ENCODE results near the gene RUNX1.

Gene RUNX1

GRCh38 chr21:35038772-35039319 is 10.3 kb downstream of the RUNX1 start:
- Histone ChIP-seq H3K27me3 (no peaks in the 10 kb centered on the region), H3K9me3 (no peaks in the 10 kb centered on the region), H3K4me3 (ENCODE audit: low read depth in 1 of 2, low read length in 1 of 2) (no peak overlapping the region), H3K36me3 (peaks cover 7% of the 10 kb centered on the region), H3K27ac (peak overlapping the region; percentile 58), H3K4me1 (ENCODE audit: control insufficient read depth in 1 of 2, insufficient read depth in 1 of 2, low read depth in 1 of 2, low read length in 1 of 2) (peaks cover 53 to 57% of the 10 kb centered on the region in 2 experiments)
- no peak for TF ChIP-seq CTCF (IDR thresholded peaks at IDR 0.05)

- H3K27ac ChIP-seq, result peak overlapping the region; percentile 40
- no peak overlapping the region for H3K4me3 ChIP-seq (ENCODE audit: low read depth in 1 of 2, low read length in 1 of 2)
- peaks cover 56 to 57% of the 10 kb centered on the region in 2 experiments for H3K4me1 ChIP-seq (ENCODE audit: control insufficient read depth in 1 of 2, insufficient read depth in 1 of 2, low read depth in 1 of 2, low read length in 1 of 2)
- TF ChIP-seq CTCF (IDR thresholded peaks at IDR 0.05), result no peak
- H3K36me3 ChIP-seq, result peaks cover 7% of the 10 kb centered on the region
- no peaks in the 10 kb centered on the region for H3K9me3 ChIP-seq
- no peaks in the 10 kb centered on the region for H3K27me3 ChIP-seq
Observed at GRCh38 chr21:35037384-35037765, 11.7 kb downstream of the RUNX1 start.

GRCh38 chr21:35036465-35037383 is 12.4 kb downstream of the RUNX1 start:
- Histone ChIP-seq H3K27ac (peak overlapping the region; percentile 40), H3K36me3 (peaks cover 7% of the 10 kb centered on the region), H3K4me1 (ENCODE audit: control insufficient read depth in 1 of 2, insufficient read depth in 1 of 2, low read depth in 1 of 2, low read length in 1 of 2) (peaks cover 56% of the 10 kb centered on the region in 2 experiments), H3K9me3 (no peaks in the 10 kb centered on the region), H3K27me3 (no peaks in the 10 kb centered on the region), H3K4me3 (ENCODE audit: low read depth in 1 of 2, low read length in 1 of 2) (no peak overlapping the region)
- TF ChIP-seq CTCF (IDR thresholded peaks at IDR 0.05), result no peak

- peaks cover 45 to 49% of the 10 kb centered on the region in 2 experiments for H3K4me1 ChIP-seq (ENCODE audit: control insufficient read depth in 1 of 2, insufficient read depth in 1 of 2, low read depth in 1 of 2, low read length in 1 of 2)
Observed at GRCh38 chr21:35035581-35035980, 13.5 kb downstream of the RUNX1 start.

GRCh38 chr21:35035116-35035515 is 14.0 kb downstream of the RUNX1 start:
- Histone ChIP-seq H3K4me1 (ENCODE audit: control insufficient read depth in 1 of 2, insufficient read depth in 1 of 2, low read depth in 1 of 2, low read length in 1 of 2) (peaks cover 41 to 45% of the 10 kb centered on the region in 2 experiments), H3K4me3 (ENCODE audit: low read depth in 1 of 2, low read length in 1 of 2) (no peak overlapping the region), H3K27me3 (no peaks in the 10 kb centered on the region), H3K27ac (peak overlapping the region; percentile 44), H3K36me3 (peaks cover 7% of the 10 kb centered on the region), H3K9me3 (no peaks in the 10 kb centered on the region)
- no peak for TF ChIP-seq CTCF (IDR thresholded peaks at IDR 0.05)

More at GRCh38 chr21:35035581-35035980, 13.5 kb downstream of the RUNX1 start:
- Histone ChIP-seq H3K4me3 (ENCODE audit: low read depth in 1 of 2, low read length in 1 of 2) (no peak overlapping the region), H3K9me3 (no peaks in the 10 kb centered on the region), H3K27ac (peak overlapping the region; percentile 44), H3K27me3 (no peaks in the 10 kb centered on the region), H3K36me3 (peaks cover 7% of the 10 kb centered on the region)
- no peak for TF ChIP-seq CTCF (IDR thresholded peaks at IDR 0.05)
